NB4 (cell line): ENCODE measurements around the gene TUBA4B.

ENCODE experiments used
- DNase-seq: peaks from one replicate; pipeline ENCODE4 v3.0.0; 2010; ENCODE audit warnings: low read depth
- H3K4me3 ChIP-seq: one replicate; pipeline ENCODE4 v1.5.1; 2011; ENCODE audit warnings: mild to moderate bottlenecking, low read depth, low read length, moderate library complexity
- CTCF ChIP-seq: IDR thresholded peaks from one replicate; pipeline ENCODE4 v1.5.1; 2012; ENCODE audit warnings: low read depth, low read length
- MAX ChIP-seq: IDR thresholded peaks from 2 replicates; pipeline ENCODE4 v1.6.1; 2011; ENCODE audit warnings: low read depth, low read length
- MYC ChIP-seq: IDR thresholded peaks from 2 replicates; pipeline ENCODE4 v1.6.1; 2011; ENCODE audit warnings: low read depth, low read length
- POLR2A ChIP-seq: IDR thresholded peaks from 2 replicates; pipeline ENCODE4 v1.6.1; 2011; ENCODE audit warnings: mild to moderate bottlenecking; ENCODE audit not compliant: insufficient read length; ENCODE audit errors: extremely low read depth

The TUBA4B gene

GRCh38 chr2:219270055-219270372, 17.0 kb downstream of the TUBA4B start:
- no peak overlapping the region for H3K4me3 ChIP-seq
- DNase-seq, result no peak
- no peak for TF ChIP-seq POLR2A
- no peak for TF ChIP-seq MAX

DNA sequence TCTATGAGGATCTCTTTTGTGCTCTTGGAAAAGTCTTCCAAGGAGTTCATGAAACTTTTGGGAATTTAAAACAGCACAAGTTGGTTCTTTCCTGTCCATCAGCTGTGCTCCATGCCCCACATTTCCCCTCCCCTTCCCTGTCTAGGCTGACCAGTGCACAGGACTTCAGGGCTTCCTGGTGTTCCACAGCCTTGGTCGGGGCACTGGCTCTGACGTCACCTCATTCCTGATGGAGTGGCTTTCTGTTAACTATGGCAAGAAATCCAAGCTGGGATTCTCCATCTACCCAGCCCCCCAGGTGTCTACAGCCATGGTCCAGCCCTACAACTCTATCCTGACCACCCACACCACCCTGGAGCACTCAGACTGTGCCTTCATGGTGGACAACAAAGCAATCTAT, 18.0 kb downstream of the TUBA4B start:
- H3K4me3 ChIP-seq, result no peak overlapping the region
- no peak for TF ChIP-seq CTCF
- TF ChIP-seq MAX, result no peak
- no peak for TF ChIP-seq POLR2A
- no peak for TF ChIP-seq MYC
- no peak for DNase-seq

DNA sequence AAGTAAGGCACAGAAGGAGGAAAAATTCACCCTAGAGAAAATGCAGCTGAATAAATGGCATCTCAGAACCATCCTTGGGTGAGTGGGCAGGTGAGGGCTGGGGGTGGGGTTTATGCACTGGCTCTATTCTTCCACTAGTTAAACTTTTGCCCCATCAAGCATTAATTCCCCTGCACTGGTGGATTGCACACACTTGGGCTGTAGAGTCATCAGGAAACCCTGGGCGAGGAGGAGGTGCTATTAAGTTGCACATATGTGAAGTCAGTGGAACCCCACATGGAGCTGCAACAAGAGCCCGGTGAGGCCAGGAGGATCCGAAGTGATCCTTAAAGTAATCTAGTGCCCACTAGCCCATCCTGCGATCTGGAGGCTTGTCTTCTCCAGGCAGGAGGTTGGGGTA, 19.3 kb downstream of the TUBA4B start:
- TF ChIP-seq CTCF (no peak), POLR2A (no peak)
- no peak for DNase-seq
- H3K4me3 ChIP-seq, result no peak overlapping the region

GRCh38 chr2:219272995-219273394, 20.0 kb downstream of the TUBA4B start:
- no peak for DNase-seq
- TF ChIP-seq CTCF (no peak), MAX (no peak), MYC (no peak), POLR2A (no peak)
- no peak overlapping the region for H3K4me3 ChIP-seq

- TF ChIP-seq MYC, result no peak
- no peak for TF ChIP-seq POLR2A
- no peak for TF ChIP-seq CTCF
- TF ChIP-seq MAX, result no peak
- no peak for DNase-seq
- H3K4me3 ChIP-seq, result no peak overlapping the region
Measured at GRCh38 chr2:219273937-219274336, 20.9 kb downstream of the TUBA4B start.

GRCh38 chr2:219274361-219274921, 21.4 kb downstream of the TUBA4B start:
- TF ChIP-seq POLR2A, result no peak
- TF ChIP-seq MAX, result no peak
- TF ChIP-seq MYC, result no peak
- TF ChIP-seq CTCF, result no peak
- H3K4me3 ChIP-seq, result no peak overlapping the region
- DNase-seq, result no peak
